Neural cell (in vitro differentiated cells): Measurements from ENCODE around the gene GOLM1. TPM values are rescaled to one million over a fixed set of nuclear protein-coding genes. Genes with fewer than 3 reads are reported as not detected.

Experiments
- H2AFZ ChIP-seq: fragments of 200-600, 300-800 bp; sonication (generic), shearing (Covaris generic); 2 replicates; pipeline ENCODE4 v1.6.0; 2014; ENCODE audit warnings: low read depth, mild to moderate bottlenecking, antibody characterized with exemption, low read length, moderate library complexity
- H3F3A ChIP-seq: fragments of 200-600 bp; shearing (Covaris generic); 2 replicates; pipeline ENCODE4 v1.6.1; 2016; ENCODE audit warnings: mild to moderate bottlenecking, moderate library complexity, mixed read lengths, antibody characterized with exemption, low read length; ENCODE audit not compliant: insufficient read depth, poor library complexity, severe bottlenecking
- H3K27ac ChIP-seq: fragments of 200-600, 300-800 bp; sonication (generic), shearing (Covaris generic); 2 replicates; pipeline ENCODE4 v1.5.1; 2014; ENCODE audit warnings: mild to moderate bottlenecking, low read length, moderate library complexity
- H3K27me3 ChIP-seq: fragments of 300-800, 200-600 bp; sonication (generic), shearing (Covaris generic); 2 replicates; pipeline ENCODE4 v1.6.0; 2014; ENCODE audit warnings: mild to moderate bottlenecking, low read depth, low read length, moderate library complexity; ENCODE audit not compliant: insufficient read depth
- H3K36me3 ChIP-seq: fragments of 300-800, 200-600 bp; sonication (generic), shearing (Covaris generic); 2 replicates; pipeline ENCODE4 v1.5.1; 2014; ENCODE audit warnings: mild to moderate bottlenecking, antibody characterized with exemption, low read length, moderate library complexity; ENCODE audit not compliant: insufficient read depth
- H3K4me2 ChIP-seq: fragments of 300-800, 200-600 bp; sonication (generic), shearing (Covaris generic); 2 replicates; pipeline ENCODE4 v1.6.0; 2014; ENCODE audit warnings: mild to moderate bottlenecking, low read length
- H3K4me3 ChIP-seq: fragments of 300-800, 200-600 bp; sonication (generic), shearing (Covaris generic); 2 replicates; pipeline ENCODE4 v1.5.1; 2014; ENCODE audit warnings: mild to moderate bottlenecking, low read length, moderate library complexity
- H3K79me2 ChIP-seq: fragments of 200-600 bp; shearing (Covaris generic); replicated peaks from 2 replicates; pipeline ENCODE4 v1.6.0; 2014; ENCODE audit warnings: mild to moderate bottlenecking, low read length, moderate library complexity; ENCODE audit not compliant: insufficient read depth
- H3K9ac ChIP-seq: fragments of 300-800, 200-600 bp; sonication (generic), shearing (Covaris generic); 2 replicates; pipeline ENCODE4 v1.6.1; 2016; ENCODE audit warnings: mild to moderate bottlenecking, low read length, mixed read lengths
- H3K9me2 ChIP-seq: fragments of 200-600 bp; shearing (Covaris generic); 2 replicates; pipeline ENCODE4 v1.6.1; 2016; ENCODE audit warnings: mild to moderate bottlenecking, low read length, mixed read lengths; ENCODE audit not compliant: insufficient read depth
- H3K9me3 ChIP-seq: fragments of 200-600, 300-800 bp; sonication (generic), shearing (Covaris generic); 2 replicates; pipeline ENCODE4 v1.6.1; 2016; ENCODE audit warnings: mild to moderate bottlenecking, mixed run types, low read length, moderate library complexity, mixed read lengths
- H4K20me1 ChIP-seq: fragments of 200-600 bp; shearing (Covaris generic); 2 replicates; pipeline ENCODE4 v1.6.1; 2016; ENCODE audit warnings: mild to moderate bottlenecking, mixed run types; ENCODE audit not compliant: insufficient read depth
- EP300 ChIP-seq: fragments of 450-650 bp; conservative IDR thresholded peaks from 2 replicates; pipeline ENCODE4 v1.6.1; 2014; ENCODE audit warnings: antibody characterized with exemption, mild to moderate bottlenecking, moderate library complexity; ENCODE audit not compliant: poor library complexity, severe bottlenecking
- EZH2 ChIP-seq: fragments of 200-600, 300-800 bp; shearing (Covaris generic), sonication (generic); IDR thresholded peaks from 2 replicates; pipeline ENCODE4 v1.6.1; 2014; ENCODE audit warnings: antibody characterized with exemption, low read length, borderline replicate concordance, mild to moderate bottlenecking; ENCODE audit not compliant: insufficient read depth, poor library complexity, severe bottlenecking
- MXI1 ChIP-seq: fragments of 450-650 bp; conservative IDR thresholded peaks from 2 replicates; pipeline ENCODE4 v1.6.1; 2014; ENCODE audit warnings: antibody characterized with exemption, mild to moderate bottlenecking; ENCODE audit not compliant: poor library complexity, severe bottlenecking
- POLR2AphosphoS5 ChIP-seq: IDR thresholded peaks from 2 replicates; pipeline ENCODE4 v1.6.1; 2012
- RAD21 ChIP-seq: fragments of 450-650 bp; conservative IDR thresholded peaks from 2 replicates; pipeline ENCODE4 v1.6.1; 2014; ENCODE audit warnings: antibody characterized with exemption, mild to moderate bottlenecking, moderate library complexity
- SMC3 ChIP-seq: fragments of 450-650 bp; conservative IDR thresholded peaks from 2 replicates; pipeline ENCODE4 v1.6.1; 2014; ENCODE audit warnings: antibody characterized with exemption, mild to moderate bottlenecking, moderate library complexity; ENCODE audit not compliant: poor library complexity
- TAF1 ChIP-seq: IDR thresholded peaks from 2 replicates; pipeline ENCODE4 v1.6.1; 2012; ENCODE audit warnings: low read depth
- polyA plus RNA-seq: library from polyadenylated mRNA; depleted of rRNA; stranded (reverse); fragments of >200 nt; gene quantifications from 2 replicates; pipeline ENCODE4 v1.2.3, GENCODE V29; 2014
- TF ChIP-seq, protein P1 (sequence below): IDR thresholded peaks from 2 replicates; pipeline ENCODE4 v1.6.1; 2012; ENCODE audit warnings: borderline replicate concordance
- TF ChIP-seq, protein P2 (sequence below): fragments of 450-650 bp; IDR thresholded peaks from 2 replicates; pipeline ENCODE4 v1.5.1; 2014; ENCODE audit warnings: antibody characterized with exemption, mild to moderate bottlenecking, moderate library complexity; ENCODE audit not compliant: poor library complexity, severe bottlenecking

Gene GOLM1
- polyA plus RNA-seq, 1 donor from 2014 or later, result 77.4 TPM

DNA sequence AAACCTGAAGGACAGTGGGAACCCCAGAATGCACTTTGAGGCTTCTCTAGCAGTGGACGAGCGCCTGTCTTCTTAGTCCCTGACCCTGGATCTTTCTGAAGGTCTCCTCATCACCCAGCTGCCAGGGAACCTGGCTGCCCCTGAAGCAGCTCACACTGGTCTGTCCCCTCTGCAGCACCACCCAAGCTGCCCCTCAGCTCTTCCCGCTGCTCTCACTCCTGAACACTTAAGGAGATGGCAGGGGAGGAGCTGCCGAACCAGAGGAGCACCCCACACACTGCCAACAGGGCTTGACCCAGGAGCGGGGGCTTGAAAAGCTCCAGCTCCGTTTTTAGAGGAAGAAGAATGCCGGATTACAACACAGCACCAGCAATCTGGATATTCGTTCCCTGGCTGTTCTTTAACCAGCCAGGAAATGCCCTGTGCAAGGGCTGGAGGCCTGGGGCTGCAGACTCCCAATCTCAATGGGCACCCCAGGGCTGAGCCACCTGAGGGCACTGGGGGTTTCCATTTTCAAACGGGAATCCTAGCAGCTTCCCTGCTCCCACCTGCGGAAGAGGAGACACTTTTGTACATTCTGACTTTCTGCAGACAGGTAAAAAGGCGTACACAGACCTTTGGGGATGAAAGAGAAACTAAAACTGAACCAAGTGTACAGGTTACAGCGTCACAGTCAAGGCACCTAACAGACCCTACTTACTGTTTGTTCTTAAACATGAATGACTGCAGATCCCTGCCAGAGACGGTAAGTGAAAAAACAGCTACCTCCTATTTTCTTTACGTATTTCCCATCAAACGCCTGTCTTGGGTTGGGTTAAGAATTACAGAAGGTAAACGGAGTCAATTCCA lies 36.3 kb downstream of the GOLM1 start:
- H3F3A ChIP-seq, result no peaks in the 10 kb centered on the region
- TF ChIP-seq SMC3 (no peak), EZH2 (no peak), EP300 (no peak), TAF1 (no peak), RAD21 (no peak), MXI1 (no peak), POLR2AphosphoS5 (no peak)
- TF ChIP-seq, protein P1, sequence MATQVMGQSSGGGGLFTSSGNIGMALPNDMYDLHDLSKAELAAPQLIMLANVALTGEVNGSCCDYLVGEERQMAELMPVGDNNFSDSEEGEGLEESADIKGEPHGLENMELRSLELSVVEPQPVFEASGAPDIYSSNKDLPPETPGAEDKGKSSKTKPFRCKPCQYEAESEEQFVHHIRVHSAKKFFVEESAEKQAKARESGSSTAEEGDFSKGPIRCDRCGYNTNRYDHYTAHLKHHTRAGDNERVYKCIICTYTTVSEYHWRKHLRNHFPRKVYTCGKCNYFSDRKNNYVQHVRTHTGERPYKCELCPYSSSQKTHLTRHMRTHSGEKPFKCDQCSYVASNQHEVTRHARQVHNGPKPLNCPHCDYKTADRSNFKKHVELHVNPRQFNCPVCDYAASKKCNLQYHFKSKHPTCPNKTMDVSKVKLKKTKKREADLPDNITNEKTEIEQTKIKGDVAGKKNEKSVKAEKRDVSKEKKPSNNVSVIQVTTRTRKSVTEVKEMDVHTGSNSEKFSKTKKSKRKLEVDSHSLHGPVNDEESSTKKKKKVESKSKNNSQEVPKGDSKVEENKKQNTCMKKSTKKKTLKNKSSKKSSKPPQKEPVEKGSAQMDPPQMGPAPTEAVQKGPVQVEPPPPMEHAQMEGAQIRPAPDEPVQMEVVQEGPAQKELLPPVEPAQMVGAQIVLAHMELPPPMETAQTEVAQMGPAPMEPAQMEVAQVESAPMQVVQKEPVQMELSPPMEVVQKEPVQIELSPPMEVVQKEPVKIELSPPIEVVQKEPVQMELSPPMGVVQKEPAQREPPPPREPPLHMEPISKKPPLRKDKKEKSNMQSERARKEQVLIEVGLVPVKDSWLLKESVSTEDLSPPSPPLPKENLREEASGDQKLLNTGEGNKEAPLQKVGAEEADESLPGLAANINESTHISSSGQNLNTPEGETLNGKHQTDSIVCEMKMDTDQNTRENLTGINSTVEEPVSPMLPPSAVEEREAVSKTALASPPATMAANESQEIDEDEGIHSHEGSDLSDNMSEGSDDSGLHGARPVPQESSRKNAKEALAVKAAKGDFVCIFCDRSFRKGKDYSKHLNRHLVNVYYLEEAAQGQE, result no peak
- TF ChIP-seq, protein P2, sequence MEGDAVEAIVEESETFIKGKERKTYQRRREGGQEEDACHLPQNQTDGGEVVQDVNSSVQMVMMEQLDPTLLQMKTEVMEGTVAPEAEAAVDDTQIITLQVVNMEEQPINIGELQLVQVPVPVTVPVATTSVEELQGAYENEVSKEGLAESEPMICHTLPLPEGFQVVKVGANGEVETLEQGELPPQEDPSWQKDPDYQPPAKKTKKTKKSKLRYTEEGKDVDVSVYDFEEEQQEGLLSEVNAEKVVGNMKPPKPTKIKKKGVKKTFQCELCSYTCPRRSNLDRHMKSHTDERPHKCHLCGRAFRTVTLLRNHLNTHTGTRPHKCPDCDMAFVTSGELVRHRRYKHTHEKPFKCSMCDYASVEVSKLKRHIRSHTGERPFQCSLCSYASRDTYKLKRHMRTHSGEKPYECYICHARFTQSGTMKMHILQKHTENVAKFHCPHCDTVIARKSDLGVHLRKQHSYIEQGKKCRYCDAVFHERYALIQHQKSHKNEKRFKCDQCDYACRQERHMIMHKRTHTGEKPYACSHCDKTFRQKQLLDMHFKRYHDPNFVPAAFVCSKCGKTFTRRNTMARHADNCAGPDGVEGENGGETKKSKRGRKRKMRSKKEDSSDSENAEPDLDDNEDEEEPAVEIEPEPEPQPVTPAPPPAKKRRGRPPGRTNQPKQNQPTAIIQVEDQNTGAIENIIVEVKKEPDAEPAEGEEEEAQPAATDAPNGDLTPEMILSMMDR, result no peak

DNA sequence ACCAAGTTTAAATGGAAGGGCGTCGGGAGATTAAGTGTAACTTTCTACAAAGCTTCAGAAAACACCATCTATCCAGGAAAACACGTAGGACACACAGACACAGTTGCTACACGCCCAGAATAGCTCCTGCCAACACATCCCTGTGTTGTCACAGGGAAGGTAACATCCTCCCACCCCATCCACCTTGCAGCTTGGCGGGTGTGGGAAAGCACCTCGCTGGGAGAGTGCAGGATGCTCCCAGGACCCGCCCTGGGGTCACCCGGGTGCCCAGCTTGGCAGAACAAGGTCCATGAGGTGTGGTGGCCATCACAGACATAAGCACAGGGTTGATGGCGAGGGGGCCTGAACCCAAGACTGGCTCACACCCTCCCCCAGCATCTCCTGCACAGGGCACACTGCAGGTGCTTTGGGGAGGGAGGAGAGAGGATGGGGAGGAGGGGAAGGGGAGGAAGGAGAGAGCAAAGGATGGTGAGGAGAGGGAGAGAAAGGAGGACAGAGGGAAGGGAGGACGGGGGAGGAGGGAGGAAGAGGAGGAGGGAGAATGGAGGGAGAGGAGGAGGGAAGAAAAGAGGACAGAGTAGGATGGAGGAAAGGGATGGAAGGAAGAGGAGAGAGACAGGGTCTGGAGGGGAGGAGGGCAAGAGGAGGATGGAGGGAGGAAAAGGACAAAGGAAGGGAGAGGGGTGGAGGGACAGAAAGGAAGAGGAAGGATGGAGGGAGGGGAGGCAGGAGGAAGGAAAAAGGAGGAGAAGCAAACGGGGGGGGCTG lies 37.2 kb downstream of the GOLM1 start:
- H3K4me3 ChIP-seq, result no peak overlapping the region
- H2AFZ ChIP-seq, result no peak overlapping the region
- no peak for TF ChIP-seq POLR2AphosphoS5
- TF ChIP-seq, protein P2, result no peak
- TF ChIP-seq TAF1, result no peak
- no peak for TF ChIP-seq EZH2
- no peak for TF ChIP-seq MXI1
- TF ChIP-seq EP300, result no peak
- TF ChIP-seq SMC3, result no peak
- TF ChIP-seq, protein P1, result no peak
- no peaks in the 10 kb centered on the region for H3K36me3 ChIP-seq
- H3K9me3 ChIP-seq, result no peaks in the 10 kb centered on the region
- no peak overlapping the region for H3K4me2 ChIP-seq
- no peak overlapping the region for H3K27ac ChIP-seq
- H3F3A ChIP-seq, result no peaks in the 10 kb centered on the region
- H3K9ac ChIP-seq, result no peak overlapping the region
- no peaks in the 10 kb centered on the region for H3K27me3 ChIP-seq
- H3K9me2 ChIP-seq, result no peaks in the 10 kb centered on the region
- H3K79me2 ChIP-seq, result peaks cover 4% of the 10 kb centered on the region
- H4K20me1 ChIP-seq, result no peaks in the 10 kb centered on the region

More for the DNA sequence above, 36.3 kb downstream of the GOLM1 start:
- peaks cover 4% of the 10 kb centered on the region for H3K79me2 ChIP-seq
- no peak overlapping the region for H3K9ac ChIP-seq
- H3K4me3 ChIP-seq, result no peak overlapping the region
- H3K27me3 ChIP-seq, result no peaks in the 10 kb centered on the region
- H3K4me2 ChIP-seq, result no peak overlapping the region
- H3K9me2 ChIP-seq, result no peaks in the 10 kb centered on the region
- no peaks in the 10 kb centered on the region for H4K20me1 ChIP-seq
- no peak overlapping the region for H3K27ac ChIP-seq
- no peak overlapping the region for H2AFZ ChIP-seq
- no peaks in the 10 kb centered on the region for H3K36me3 ChIP-seq
- no peaks in the 10 kb centered on the region for H3K9me3 ChIP-seq
